Left lung (tissue), 10 donors: ENCODE data around the gene KCNJ4. TPM values are rescaled to one million over a fixed set of nuclear protein-coding genes. Genes with fewer than 3 reads are reported as not detected.
"Not testable (repeated sequence)": the region's sequence is repeated elsewhere in the genome, so short reads cannot be mapped to it uniquely, and the experiment has no call there.

Experiments used
- ATAC-seq: fragments of 200-7000 bp; cut with Tn5 transposase; one replicate; pipeline ENCODE4 v1.9.1; 2020; ENCODE audit warnings: moderate library complexity
- DNase-seq, 4 donors: peaks; one replicate each; pipeline ENCODE4 v3.0.0-alpha.2; 2013 to 2020
- H3K27ac ChIP-seq, 2 donors: fragments of 200-600 bp; sonication (generic) in 1 of 2; one replicate each; pipeline versions ENCODE4 v1.5.0 to v1.8.0; 2020 to 2021
- H3K27me3 ChIP-seq, 2 donors: fragments of 200-600 bp; sonication (generic) in 1 of 2; one replicate each; pipeline versions ENCODE4 v1.5.0 to v1.8.0; 2020 to 2021
- H3K36me3 ChIP-seq, 2 donors: fragments of 200-600 bp; sonication (generic) in 1 of 2; one replicate each; pipeline versions ENCODE4 v1.5.0 to v1.8.0; 2020 to 2021
- H3K4me1 ChIP-seq, 2 donors: fragments of 200-600 bp; one replicate each; pipeline ENCODE4 v1.8.0; 2021
- H3K4me3 ChIP-seq, 2 donors: fragments of 200-600 bp; sonication (generic) in 1 of 2; one replicate each; pipeline versions ENCODE4 v1.5.0 to v1.8.0; 2020 to 2021; ENCODE audit warnings: mild to moderate bottlenecking in 1 of 2
- H3K9me3 ChIP-seq, 2 donors: fragments of 200-600 bp; sonication (generic) in 1 of 2; one replicate each; pipeline versions ENCODE4 v1.5.0 to v1.8.0; 2020 to 2021
- intact Hi-C, 2 donors: fragments of 100-400 bp; cut with DNase I; formaldehyde crosslinking; loops; one replicate each; pipeline versions ENCODE4 v1.11.2 to v1.14.2; 2022
- polyA plus RNA-seq, 6 donors: library from polyadenylated mRNA; unstranded; fragments of 120-200 nt; gene quantifications; one replicate each; pipeline ENCODE4 v1.2.1, GENCODE V29; 2013; ENCODE audit not compliant: insufficient read length in 6 of 6
- total RNA-seq, 2 donors: library from RNA; stranded (reverse); fragmentation: NEBNext Ultra II Directional; extraction: Animal tissue kit (Norgen Biotek cat#: 25700); gene quantifications; one replicate each; pipeline ENCODE4 v1.2.1, GENCODE V29; 2021
- TF ChIP-seq, protein P1 (sequence below), 2 donors: fragments of 200-600 bp; sonication (generic) in 1 of 2; IDR thresholded peaks; one replicate each; pipeline versions ENCODE4 v1.5.0 to v1.8.0; 2021; ENCODE audit warnings: antibody characterized with exemption in 2 of 2
- donor health status: DM: no; HTN: yes; CAD: no.
- donor health status: DM: no; HTN: no; CAD: no.

Gene KCNJ4
- total and polyA plus RNA-seq, 8 donors: 0.07 TPM; not detected in 6

DNA sequence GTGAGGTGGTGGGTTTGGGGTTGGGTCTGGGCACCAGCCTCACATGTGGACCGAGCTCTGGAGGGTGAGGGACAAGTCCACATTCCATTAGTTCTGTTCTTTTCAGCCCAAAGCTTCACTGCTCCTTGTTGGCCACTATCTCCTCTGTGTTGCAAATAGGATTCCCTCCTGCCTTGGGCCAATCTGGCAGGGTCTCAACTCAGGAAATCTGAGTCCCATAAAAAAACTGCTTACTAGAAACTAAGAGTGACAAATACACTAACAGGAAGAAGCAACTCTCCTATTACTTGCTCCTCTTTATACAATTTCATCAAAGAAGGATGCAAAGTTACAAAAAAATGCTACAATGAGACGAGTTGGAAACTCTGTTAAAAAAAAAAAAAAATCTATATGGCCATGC is 71.6 kb downstream of the KCNJ4 start:
- H3K4me1 ChIP-seq: peaks cover 4 to 5% of the 10 kb centered on the region in 2 donors
- no peak overlapping the region for H3K27ac ChIP-seq
- no peak overlapping the region for H3K4me3 ChIP-seq
- DNase-seq (no peak), ATAC-seq (no peak)
- intact Hi-C loops: no loop called here
- H3K36me3 ChIP-seq: peaks cover 0 to 3% of the 10 kb centered on the region in 2 donors
- TF ChIP-seq, protein P1, sequence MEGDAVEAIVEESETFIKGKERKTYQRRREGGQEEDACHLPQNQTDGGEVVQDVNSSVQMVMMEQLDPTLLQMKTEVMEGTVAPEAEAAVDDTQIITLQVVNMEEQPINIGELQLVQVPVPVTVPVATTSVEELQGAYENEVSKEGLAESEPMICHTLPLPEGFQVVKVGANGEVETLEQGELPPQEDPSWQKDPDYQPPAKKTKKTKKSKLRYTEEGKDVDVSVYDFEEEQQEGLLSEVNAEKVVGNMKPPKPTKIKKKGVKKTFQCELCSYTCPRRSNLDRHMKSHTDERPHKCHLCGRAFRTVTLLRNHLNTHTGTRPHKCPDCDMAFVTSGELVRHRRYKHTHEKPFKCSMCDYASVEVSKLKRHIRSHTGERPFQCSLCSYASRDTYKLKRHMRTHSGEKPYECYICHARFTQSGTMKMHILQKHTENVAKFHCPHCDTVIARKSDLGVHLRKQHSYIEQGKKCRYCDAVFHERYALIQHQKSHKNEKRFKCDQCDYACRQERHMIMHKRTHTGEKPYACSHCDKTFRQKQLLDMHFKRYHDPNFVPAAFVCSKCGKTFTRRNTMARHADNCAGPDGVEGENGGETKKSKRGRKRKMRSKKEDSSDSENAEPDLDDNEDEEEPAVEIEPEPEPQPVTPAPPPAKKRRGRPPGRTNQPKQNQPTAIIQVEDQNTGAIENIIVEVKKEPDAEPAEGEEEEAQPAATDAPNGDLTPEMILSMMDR (IDR thresholded peaks at IDR 0.05): no peak
- no peaks in the 10 kb centered on the region for H3K27me3 ChIP-seq
- no peaks in the 10 kb centered on the region for H3K9me3 ChIP-seq

GRCh38 chr22:38381371-38381770 is 73.6 kb downstream of the KCNJ4 start:
- H3K27me3 ChIP-seq, H3K27ac ChIP-seq, H3K4me3 ChIP-seq, H3K4me1 ChIP-seq, H3K36me3 ChIP-seq, H3K9me3 ChIP-seq, intact Hi-C loops, DNase-seq, ATAC-seq: not testable (repeated sequence)

Other genes with a start within 250 kb of the KCNJ4 start
- gene TMEM184B, start 182.2 kb downstream of the KCNJ4 start, total RNA-seq: 10 to 100 TPM; 84.5 to 98.3 TPM
- 10 to 100 TPM; 33.7 to 43.8 (median 38.0) TPM for gene TMEM184B, start 182.2 kb downstream of the KCNJ4 start, polyA plus RNA-seq
- 100 to 1,000 TPM in 1 of 2 donors, 10 to 100 TPM in 1; 95.3 to 123 TPM for gene CSNK1E, start 137.8 kb downstream of the KCNJ4 start, total RNA-seq
- 100 to 1,000 TPM; 161 to 209 (median 192) TPM for gene CSNK1E, start 137.8 kb downstream of the KCNJ4 start, polyA plus RNA-seq
- 10 to 100 TPM; 25.9 to 53.8 TPM for gene KDELR3, start 12.9 kb upstream of the KCNJ4 start, total RNA-seq
- 1 to 10 TPM; 5.5 to 8.5 (median 7.5) TPM for gene KDELR3, start 12.9 kb upstream of the KCNJ4 start, polyA plus RNA-seq
- gene DDX17, start 51.1 kb upstream of the KCNJ4 start, total RNA-seq: 100 to 1,000 TPM; 384 to 410 TPM
- gene DDX17, start 51.1 kb upstream of the KCNJ4 start, polyA plus RNA-seq: 100 to 1,000 TPM; 751 to 895 (median 809) TPM
- 1 to 10 TPM; 1.6 to 2.1 TPM for gene DMC1, start 115.0 kb upstream of the KCNJ4 start, total RNA-seq
- 1 to 10 TPM; 2.7 to 5.8 (median 4.3) TPM for gene DMC1, start 115.0 kb upstream of the KCNJ4 start, polyA plus RNA-seq
- gene FAM227A, start 201.2 kb upstream of the KCNJ4 start, total RNA-seq: 1 to 10 TPM; 1.5 to 3.1 TPM
- 1 to 10 TPM; 3.7 to 8.8 (median 6.2) TPM for gene FAM227A, start 201.2 kb upstream of the KCNJ4 start, polyA plus RNA-seq
- gene CBY1, start 201.4 kb upstream of the KCNJ4 start, total RNA-seq: 10 to 100 TPM; 24.4 to 36.0 TPM
- 10 to 100 TPM; 45.3 to 56.6 (median 53.7) TPM for gene CBY1, start 201.4 kb upstream of the KCNJ4 start, polyA plus RNA-seq
- 10 to 100 TPM; 54.3 to 67.0 TPM for gene TOMM22, start 226.8 kb upstream of the KCNJ4 start, total RNA-seq
- gene TOMM22, start 226.8 kb upstream of the KCNJ4 start, polyA plus RNA-seq: 10 to 100 TPM; 72.5 to 91.3 (median 84.0) TPM
- gene JOSD1, start 245.7 kb upstream of the KCNJ4 start, total RNA-seq: 10 to 100 TPM; 55.6 to 57.3 TPM
- gene JOSD1, start 245.7 kb upstream of the KCNJ4 start, polyA plus RNA-seq: 10 to 100 TPM; 46.2 to 55.4 (median 49.9) TPM